Fibroblast of lung (primary cell): ENCODE measurements around the gene PDZK1. TPM values are rescaled to one million over a fixed set of nuclear protein-coding genes. Genes with fewer than 3 reads are reported as not detected.
"Not testable (repeated sequence)": the region's sequence is repeated elsewhere in the genome, so short reads cannot be mapped to it uniquely, and the experiment has no call there.

ENCODE experiments used
- DNase-seq, 2 donors: peaks; one replicate each; pipeline versions ENCODE4 v3.0.0 to v3.0.0-alpha.2; 2010; ENCODE audit warnings: low read depth in 2 of 2
- H2AFZ ChIP-seq: 2 replicates; pipeline ENCODE4 v1.5.1; 2012; ENCODE audit warnings: low read length, control low read depth, inconsistent platforms
- H3K27ac ChIP-seq: 2 replicates; pipeline ENCODE4 v1.5.1; 2011; ENCODE audit warnings: low read length, control low read depth; ENCODE audit not compliant: insufficient read depth
- H3K27me3 ChIP-seq: 2 replicates; pipeline ENCODE4 v1.5.1; 2011; ENCODE audit warnings: mild to moderate bottlenecking, low read length; ENCODE audit not compliant: control insufficient read depth, insufficient read depth
- H3K36me3 ChIP-seq: 2 replicates; pipeline ENCODE4 v1.5.1; 2011; ENCODE audit warnings: low read length; ENCODE audit not compliant: control insufficient read depth, insufficient read depth
- H3K4me1 ChIP-seq: 2 replicates; pipeline ENCODE4 v1.5.1; 2011; ENCODE audit warnings: low read length; ENCODE audit not compliant: control insufficient read depth, insufficient read depth; ENCODE audit errors: extremely low read depth
- H3K4me2 ChIP-seq: 2 replicates; pipeline ENCODE4 v1.5.1; 2011; ENCODE audit warnings: low read length, control low read depth; ENCODE audit not compliant: insufficient read depth; ENCODE audit errors: extremely low read depth
- H3K4me3 ChIP-seq, 4 experiments: fragments of 200-600 bp in 1 of 4; sonication (generic) in 1 of 4; replicated peaks in 1 of 4; 2 replicates each; pipeline ENCODE4 v1.5.1; 2011 to 2016; ENCODE audit warnings: low read length in 4 of 4, low read depth in 3 of 4, mild to moderate bottlenecking in 3 of 4, control low read depth in 2 of 4, inconsistent platforms in 1 of 4, mixed read lengths in 1 of 4; ENCODE audit not compliant: insufficient read depth in 1 of 4; ENCODE audit errors: control extremely low read depth in 1 of 4
- H3K79me2 ChIP-seq: 2 replicates; pipeline ENCODE4 v1.5.1; 2012; ENCODE audit warnings: mild to moderate bottlenecking, low read length, inconsistent platforms; ENCODE audit not compliant: control insufficient read depth, insufficient read depth
- H3K9ac ChIP-seq: 2 replicates; pipeline ENCODE4 v1.5.1; 2011; ENCODE audit warnings: mild to moderate bottlenecking, low read length, control low read depth; ENCODE audit not compliant: insufficient read depth
- H3K9me3 ChIP-seq: 2 replicates; pipeline ENCODE4 v1.5.1; 2012; ENCODE audit warnings: low read depth, low read length; ENCODE audit not compliant: control insufficient read depth, insufficient read depth
- H4K20me1 ChIP-seq: 2 replicates; pipeline ENCODE4 v1.5.1; 2011; ENCODE audit warnings: low read length; ENCODE audit not compliant: control insufficient read depth, insufficient read depth; ENCODE audit errors: extremely low read depth
- EZH2 ChIP-seq: IDR thresholded peaks from 2 replicates; pipeline ENCODE4 v1.5.1; 2012; ENCODE audit warnings: low read length, control low read depth, mild to moderate bottlenecking; ENCODE audit errors: missing control alignments
- polyA plus RNA-seq, 2 donors: library from polyadenylated mRNA; depleted of rRNA in 1 of 2; stranded (reverse) in 1 of 2; unstranded in 1 of 2; fragments of >200 nt; gene quantifications; 2 replicates each; pipeline ENCODE4 v1.2.1, GENCODE V29; 2011 to 2012; ENCODE audit warnings: missing spikeins in 1 of 2
- total RNA-seq: library from RNA; depleted of rRNA; stranded (reverse); fragments of >200 nt; gene quantifications from 2 replicates; pipeline ENCODE4 v1.2.1, GENCODE V29; 2014
- TF ChIP-seq, protein P1 (sequence below), 2 donors: IDR thresholded peaks in 1 of 2; conservative IDR thresholded peaks in 1 of 2; 1 replicate in 1 of 2; 2 replicates in 1 of 2; pipeline ENCODE4 v1.5.1; 2011 to 2012; ENCODE audit warnings: low read length in 2 of 2, control low read depth in 1 of 2, inconsistent platforms in 1 of 2, low read depth in 1 of 2, mild to moderate bottlenecking in 1 of 2

The PDZK1 gene
- total and polyA plus RNA-seq, 2 donors (not counting 1 experiment from before 2014, with no cell fraction given): 0.91 to 1.5 TPM

DNA sequence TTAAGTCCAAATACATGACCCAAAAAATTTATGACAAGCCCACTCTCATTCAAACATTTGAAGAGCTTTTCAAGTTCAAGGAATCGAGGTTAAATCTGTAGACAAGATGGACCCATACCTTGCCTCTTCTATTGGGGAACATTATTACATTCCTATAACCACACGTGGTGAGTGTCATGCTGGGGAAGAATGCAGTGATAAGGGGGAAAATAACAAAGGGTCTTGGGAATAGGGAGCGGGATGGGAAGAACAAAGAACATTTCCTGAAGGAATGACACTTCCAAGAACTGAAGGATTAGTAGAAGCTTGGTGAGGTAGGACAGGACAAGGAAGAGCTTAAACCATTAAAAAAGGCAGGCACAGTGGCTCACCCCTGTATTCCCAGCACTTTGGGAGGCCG, 18.8 kb downstream of the PDZK1 start:
- Histone ChIP-seq H3K27me3 (no peaks in the 10 kb centered on the region), H3K27ac (no peak overlapping the region), H2AFZ (no peak overlapping the region), H3K79me2 (no peaks in the 10 kb centered on the region), H3K4me2 (no peak overlapping the region), H3K4me1 (peaks cover 4% of the 10 kb centered on the region), H3K9ac (no peak overlapping the region), H3K4me3 (no peak overlapping the region), H4K20me1 (no peaks in the 10 kb centered on the region), H3K36me3 (no peaks in the 10 kb centered on the region), H3K9me3 (no peaks in the 10 kb centered on the region)
- TF ChIP-seq EZH2: no peak
- TF ChIP-seq, protein P1, sequence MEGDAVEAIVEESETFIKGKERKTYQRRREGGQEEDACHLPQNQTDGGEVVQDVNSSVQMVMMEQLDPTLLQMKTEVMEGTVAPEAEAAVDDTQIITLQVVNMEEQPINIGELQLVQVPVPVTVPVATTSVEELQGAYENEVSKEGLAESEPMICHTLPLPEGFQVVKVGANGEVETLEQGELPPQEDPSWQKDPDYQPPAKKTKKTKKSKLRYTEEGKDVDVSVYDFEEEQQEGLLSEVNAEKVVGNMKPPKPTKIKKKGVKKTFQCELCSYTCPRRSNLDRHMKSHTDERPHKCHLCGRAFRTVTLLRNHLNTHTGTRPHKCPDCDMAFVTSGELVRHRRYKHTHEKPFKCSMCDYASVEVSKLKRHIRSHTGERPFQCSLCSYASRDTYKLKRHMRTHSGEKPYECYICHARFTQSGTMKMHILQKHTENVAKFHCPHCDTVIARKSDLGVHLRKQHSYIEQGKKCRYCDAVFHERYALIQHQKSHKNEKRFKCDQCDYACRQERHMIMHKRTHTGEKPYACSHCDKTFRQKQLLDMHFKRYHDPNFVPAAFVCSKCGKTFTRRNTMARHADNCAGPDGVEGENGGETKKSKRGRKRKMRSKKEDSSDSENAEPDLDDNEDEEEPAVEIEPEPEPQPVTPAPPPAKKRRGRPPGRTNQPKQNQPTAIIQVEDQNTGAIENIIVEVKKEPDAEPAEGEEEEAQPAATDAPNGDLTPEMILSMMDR (conservative IDR thresholded peaks at IDR 0.05 in 1 of 2, IDR thresholded peaks at IDR 0.05 in 1 of 2; ENCODE audit: low read depth in 1 of 2, low read length in 2 of 2): no peak
- no peak for DNase-seq

DNA sequence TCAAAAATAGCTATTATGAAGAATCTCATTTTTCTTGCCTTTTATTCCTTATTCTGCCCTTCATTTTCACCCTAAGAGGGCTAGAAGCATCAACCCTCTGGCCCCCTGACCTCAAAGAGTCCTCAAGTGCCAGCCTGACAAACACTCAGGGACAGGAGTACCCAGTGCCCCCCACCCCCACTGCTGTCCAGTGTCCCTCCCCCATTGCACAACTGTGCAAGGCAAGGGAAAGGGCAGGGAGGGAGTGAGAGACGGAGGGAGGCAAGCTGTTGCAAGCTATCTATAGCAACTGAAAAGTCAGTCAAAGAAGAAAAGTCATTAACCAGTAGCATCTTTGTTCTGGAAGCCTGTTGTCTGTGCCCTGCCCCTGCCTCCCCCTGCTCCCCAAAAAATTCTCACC, 21.1 kb downstream of the PDZK1 start:
- not testable (repeated sequence) for H3K4me3 ChIP-seq, H2AFZ ChIP-seq, H3K36me3 ChIP-seq, H3K27ac ChIP-seq, H3K27me3 ChIP-seq, H3K4me1 ChIP-seq, H3K9me3 ChIP-seq, H3K4me2 ChIP-seq, H3K79me2 ChIP-seq, H4K20me1 ChIP-seq, DNase-seq, H3K9ac ChIP-seq

DNA sequence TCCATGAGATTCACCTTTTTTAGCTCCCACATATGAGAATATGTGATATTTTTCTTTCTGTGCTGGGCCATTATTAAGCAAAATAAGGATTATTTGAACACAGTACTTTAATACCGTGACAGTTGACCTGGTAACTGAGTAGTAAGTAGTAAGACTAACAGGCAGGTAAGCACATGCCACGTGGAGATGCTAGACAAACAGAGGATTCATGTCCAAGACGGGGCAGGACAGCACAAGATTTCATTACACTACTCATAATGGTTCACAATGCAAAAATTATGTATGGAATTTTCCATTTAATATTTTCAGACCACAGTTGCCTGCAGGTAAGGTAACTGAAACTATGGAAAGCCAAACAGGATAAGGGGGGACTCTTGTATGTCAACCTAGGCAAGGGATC, 22.3 kb downstream of the PDZK1 start:
- not testable (repeated sequence) for H3K9ac ChIP-seq, H3K4me3 ChIP-seq, H2AFZ ChIP-seq, H3K79me2 ChIP-seq, H3K9me3 ChIP-seq, H3K4me1 ChIP-seq, H3K36me3 ChIP-seq, H3K27ac ChIP-seq, H3K27me3 ChIP-seq, H4K20me1 ChIP-seq, DNase-seq, H3K4me2 ChIP-seq

DNA sequence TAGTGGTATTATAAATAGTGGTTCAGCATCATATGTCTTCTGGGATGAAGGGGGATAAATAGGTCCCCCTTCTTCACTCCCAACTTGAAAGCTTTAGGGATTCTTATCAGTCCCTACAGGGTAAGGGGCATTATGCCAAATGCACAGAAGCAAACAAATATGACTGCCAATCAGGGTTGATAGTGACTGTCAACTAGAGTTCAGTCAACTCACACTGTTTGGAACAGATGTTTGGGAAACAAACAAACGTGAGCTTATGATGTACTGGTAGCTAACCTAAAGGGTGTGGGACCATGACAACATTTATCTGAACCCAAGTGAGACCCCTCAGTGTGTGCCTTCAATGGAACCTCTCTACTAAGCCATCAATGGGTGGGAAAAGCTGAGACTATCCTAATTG, 34.0 kb downstream of the PDZK1 start:
- not testable (repeated sequence) for H3K4me2 ChIP-seq, H4K20me1 ChIP-seq, H3K9me3 ChIP-seq, H3K27ac ChIP-seq, H3K36me3 ChIP-seq, H3K9ac ChIP-seq, H3K4me3 ChIP-seq, H2AFZ ChIP-seq, DNase-seq, H3K27me3 ChIP-seq, H3K4me1 ChIP-seq, H3K79me2 ChIP-seq

DNA sequence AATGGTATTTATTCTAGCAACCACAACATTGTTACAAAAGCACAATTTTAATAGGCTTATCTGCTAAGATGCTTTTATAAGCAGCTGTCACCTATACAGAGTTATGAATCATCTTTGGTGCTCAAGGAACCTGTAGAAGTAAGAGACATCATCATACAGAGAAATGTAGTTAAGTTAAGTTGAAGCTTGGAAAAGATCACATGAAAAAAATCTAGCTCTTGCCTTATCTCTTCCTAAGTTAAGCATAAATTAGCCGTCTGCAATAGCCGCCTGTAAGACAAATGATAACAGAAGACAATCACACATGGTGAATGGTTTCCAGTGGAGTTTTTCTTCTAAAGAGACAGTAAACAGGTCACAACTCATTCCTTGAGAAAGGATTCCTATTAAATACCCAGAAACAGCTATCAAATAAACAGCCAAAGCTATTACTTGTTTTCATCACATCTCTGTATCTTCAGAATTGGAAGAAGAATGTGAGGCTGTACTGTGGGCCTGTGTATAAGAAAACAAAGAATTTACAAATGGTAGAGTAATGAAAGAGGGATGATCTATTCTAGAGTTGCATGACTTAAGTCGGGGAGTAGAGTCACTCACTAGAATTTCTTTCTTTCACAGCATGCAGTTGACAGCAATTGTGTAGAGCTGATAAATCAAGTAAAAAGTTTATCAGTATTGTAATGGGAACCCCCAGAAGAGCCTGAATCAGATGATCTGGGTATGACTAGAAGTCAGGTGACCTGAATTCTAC, 36.0 kb downstream of the PDZK1 start:
- H3K27ac ChIP-seq, H3K9ac ChIP-seq, DNase-seq, H4K20me1 ChIP-seq, H3K79me2 ChIP-seq, H3K4me3 ChIP-seq, H3K9me3 ChIP-seq, H3K36me3 ChIP-seq, H3K27me3 ChIP-seq, H3K4me1 ChIP-seq, H2AFZ ChIP-seq, H3K4me2 ChIP-seq: not testable (repeated sequence)

DNA sequence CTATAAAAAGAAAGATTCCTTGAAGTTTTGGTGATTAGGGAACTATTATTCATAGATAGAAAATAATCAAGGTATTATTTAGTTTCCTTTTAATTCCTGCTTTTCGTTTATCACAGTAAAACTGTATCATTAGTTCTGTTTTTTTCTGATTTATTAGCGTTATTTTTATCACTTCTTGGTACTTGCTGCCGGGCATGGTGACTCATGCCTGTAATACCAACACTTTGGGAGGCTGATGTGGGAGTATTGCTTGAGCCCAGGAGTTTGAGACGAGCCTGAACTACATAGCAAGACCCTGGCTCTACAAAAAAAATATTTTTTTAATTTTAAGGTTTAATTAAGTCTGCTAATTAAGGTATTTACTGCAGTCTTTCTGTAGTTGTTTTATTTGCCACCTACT, 42.2 kb downstream of the PDZK1 start:
- not testable (repeated sequence) for H3K9ac ChIP-seq, H2AFZ ChIP-seq, H3K4me2 ChIP-seq, H3K4me3 ChIP-seq, H3K36me3 ChIP-seq, H3K9me3 ChIP-seq, H3K27ac ChIP-seq, H4K20me1 ChIP-seq, DNase-seq, H3K79me2 ChIP-seq, H3K27me3 ChIP-seq, H3K4me1 ChIP-seq
